ENCODE data around the gene TRIM40.

DNA sequence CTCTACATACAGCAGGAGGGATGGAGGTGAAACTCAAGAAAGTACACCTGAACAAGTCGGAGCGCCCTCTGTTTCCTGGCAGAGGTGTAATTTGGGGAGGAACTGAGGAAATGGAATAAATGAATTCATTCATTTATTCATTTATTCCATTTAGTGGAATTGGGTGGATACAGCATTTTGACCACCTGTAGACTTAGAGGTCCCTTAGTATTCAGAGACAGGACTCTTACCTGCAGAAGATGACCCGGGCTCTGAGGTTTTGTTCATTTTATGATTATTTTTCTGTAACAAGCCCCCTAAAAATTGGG, 32.1 kb upstream of the TRIM40 start:
- TF ChIP-seq EP300 (IDR thresholded peaks at IDR 0.05; ENCODE audit: borderline replicate concordance): no peak
- TF ChIP-seq TAF1 (IDR thresholded peaks at IDR 0.05; ENCODE audit: low read depth): no peak
- no peak for TF ChIP-seq FOXM1 (IDR thresholded peaks at IDR 0.05; ENCODE audit: borderline replicate concordance, low read depth)
- no peak for TF ChIP-seq NFIC (IDR thresholded peaks at IDR 0.05)
- TF ChIP-seq, protein P1, sequence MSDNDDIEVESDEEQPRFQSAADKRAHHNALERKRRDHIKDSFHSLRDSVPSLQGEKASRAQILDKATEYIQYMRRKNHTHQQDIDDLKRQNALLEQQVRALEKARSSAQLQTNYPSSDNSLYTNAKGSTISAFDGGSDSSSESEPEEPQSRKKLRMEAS (IDR thresholded peaks at IDR 0.05): no peak
- TF ChIP-seq CEBPB (IDR thresholded peaks at IDR 0.05): no peak
- TF ChIP-seq, protein P2, sequence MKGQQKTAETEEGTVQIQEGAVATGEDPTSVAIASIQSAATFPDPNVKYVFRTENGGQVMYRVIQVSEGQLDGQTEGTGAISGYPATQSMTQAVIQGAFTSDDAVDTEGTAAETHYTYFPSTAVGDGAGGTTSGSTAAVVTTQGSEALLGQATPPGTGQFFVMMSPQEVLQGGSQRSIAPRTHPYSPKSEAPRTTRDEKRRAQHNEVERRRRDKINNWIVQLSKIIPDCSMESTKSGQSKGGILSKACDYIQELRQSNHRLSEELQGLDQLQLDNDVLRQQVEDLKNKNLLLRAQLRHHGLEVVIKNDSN (IDR thresholded peaks at IDR 0.05): no peak
- TF ChIP-seq CREB1 (IDR thresholded peaks at IDR 0.05; ENCODE audit: low read depth): no peak
